Breast epithelium (tissue), 3 donors: ENCODE measurements around the gene ZNF90.
"Not testable (repeated sequence)": the region's sequence is repeated elsewhere in the genome, so short reads cannot be mapped to it uniquely, and the experiment has no call there.

Experiments used
- CTCF ChIP-seq, 3 donors: fragments of 450-650 bp; IDR thresholded peaks; one replicate each; pipeline ENCODE4 v1.5.1; 2016 to 2017; ENCODE audit warnings: antibody characterized with exemption in 3 of 3, mild to moderate bottlenecking in 3 of 3, moderate library complexity in 3 of 3
- POLR2A ChIP-seq: fragments of 450-650 bp; IDR thresholded peaks from one replicate; pipeline ENCODE4 v1.6.1; 2016; ENCODE audit warnings: antibody characterized with exemption, mild to moderate bottlenecking, moderate library complexity
- POLR2AphosphoS5 ChIP-seq, 3 donors: sonication (generic); formaldehyde crosslinking; IDR thresholded peaks; one replicate each; pipeline ENCODE4 v1.6.1; 2017; ENCODE audit warnings: antibody characterized with exemption in 3 of 3

- TF ChIP-seq CTCF (IDR thresholded peaks at IDR 0.05); POLR2AphosphoS5 (IDR thresholded peaks at IDR 0.05); POLR2A: not testable (repeated sequence)
Observed at GRCh38 chr19:20045742-20046141, 32.1 kb upstream of the ZNF90 start.
